ENCODE measurements around the gene ARV1.

GRCh38 chr1:231046730-231047395 lies 68.0 kb downstream of the ARV1 start:
- no peak for TF ChIP-seq CEBPB (IDR thresholded peaks at IDR 0.05)
- no peak for TF ChIP-seq TAF1 (IDR thresholded peaks at IDR 0.05; ENCODE audit: low read depth)
- TF ChIP-seq, protein P1, sequence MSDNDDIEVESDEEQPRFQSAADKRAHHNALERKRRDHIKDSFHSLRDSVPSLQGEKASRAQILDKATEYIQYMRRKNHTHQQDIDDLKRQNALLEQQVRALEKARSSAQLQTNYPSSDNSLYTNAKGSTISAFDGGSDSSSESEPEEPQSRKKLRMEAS (IDR thresholded peaks at IDR 0.05): no peak
